BJ (cell line): Measurements from ENCODE around the gene BCDIN3D. TPM values are rescaled to one million over a fixed set of nuclear protein-coding genes. Genes with fewer than 3 reads are reported as not detected.
A peak's percentile ranks its signal among the peaks of the same experiment; 100 is the strongest.

Experiments used
- CTCF ChIA-PET: fragments of 350-600 bp; formaldehyde crosslinking; extraction: SDS; loops from one replicate; lab custom pipeline; 2021; ENCODE audit warnings: antibody characterized with exemption, inconsistent platforms; lab: Yijun Ruan, JAX
- POLR2A ChIA-PET: fragments of 300-600 bp; sonication (Branson Sonifier 250); formaldehyde crosslinking; extraction: SDS; loops from one replicate; lab custom pipeline; 2021; ENCODE audit warnings: antibody characterized with exemption; lab: Charles Lee
- DNase-seq: peaks from one replicate; pipeline ENCODE4 v3.0.0-alpha.2; 2011; ENCODE audit warnings: low read depth
- H3K27me3 ChIP-seq: 2 replicates; pipeline ENCODE4 v1.6.0; 2011; ENCODE audit warnings: low read length; ENCODE audit not compliant: control insufficient read depth, insufficient read depth
- H3K36me3 ChIP-seq: 2 replicates; pipeline ENCODE4 v1.5.1; 2011; ENCODE audit warnings: low read length; ENCODE audit not compliant: control insufficient read depth, insufficient read depth
- H3K4me3 ChIP-seq: 2 replicates; pipeline ENCODE4 v1.5.1; 2011; ENCODE audit warnings: low read depth, mild to moderate bottlenecking, control low read depth, low read length
- polyA plus RNA-seq: library from polyadenylated mRNA; depleted of rRNA; stranded (reverse); fragments of >200 nt; gene quantifications from 2 replicates; pipeline ENCODE4 v1.2.3, GENCODE V29; 2011
- TF ChIP-seq, protein P1 (sequence below): IDR thresholded peaks from 2 replicates; pipeline ENCODE4 v1.5.1; 2011; ENCODE audit warnings: low read depth, mild to moderate bottlenecking, control low read depth, inconsistent platforms, low read length, moderate library complexity; ENCODE audit not compliant: insufficient read depth

The BCDIN3D gene
- polyA plus RNA-seq, 1 experiment = 2.6 TPM

DNA sequence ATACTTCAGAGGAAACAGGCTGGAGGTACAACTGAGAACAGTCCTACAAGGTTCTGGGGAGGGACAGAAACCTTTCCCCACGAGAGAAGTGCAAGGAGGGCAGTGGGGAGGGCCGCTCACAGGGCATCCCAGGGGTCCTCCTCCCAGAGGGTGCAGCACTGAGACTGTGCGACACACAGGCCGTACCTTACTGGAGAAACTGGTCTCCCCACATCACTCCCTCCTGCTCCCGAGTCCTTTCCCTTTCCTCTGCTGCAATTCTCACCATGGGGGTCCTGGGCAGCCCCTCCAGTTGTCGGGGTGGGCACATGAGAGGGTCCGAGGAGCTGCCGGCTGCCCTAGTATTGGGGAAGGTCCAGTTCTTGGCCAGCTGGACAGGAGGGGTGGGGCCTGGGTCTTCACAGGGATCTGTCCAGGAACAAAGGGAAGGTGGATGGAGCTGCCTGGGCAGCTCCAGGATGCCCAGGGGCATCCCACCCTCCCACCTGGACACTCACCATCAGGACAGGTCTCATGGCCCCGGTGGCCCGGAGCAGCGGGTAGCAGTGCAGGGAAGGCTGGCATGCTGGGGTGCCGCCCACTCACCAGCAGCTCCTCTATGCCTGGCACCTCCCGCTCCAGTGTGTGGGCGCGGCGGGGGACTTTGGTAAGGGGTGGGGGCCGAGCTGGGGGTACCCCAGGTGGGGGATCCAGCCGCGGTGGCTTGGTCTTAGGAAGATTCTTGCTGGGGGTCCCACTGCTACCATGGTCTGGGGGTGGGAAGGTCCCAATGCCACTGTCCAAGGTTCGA, 50.5 kb downstream of the BCDIN3D start:
- ChIA-PET POLR2A (interaction anchor here (0.6 kb wide), 1 partner anchor 1535 kb away, joined by 3 read pairs; no protein-coding TSS in a partner anchor), CTCF (interaction anchor here (1.3 kb wide), 1 partner anchor 27 kb away, joined by 4 read pairs; no protein-coding TSS in a partner anchor)
- TF ChIP-seq, protein P1, sequence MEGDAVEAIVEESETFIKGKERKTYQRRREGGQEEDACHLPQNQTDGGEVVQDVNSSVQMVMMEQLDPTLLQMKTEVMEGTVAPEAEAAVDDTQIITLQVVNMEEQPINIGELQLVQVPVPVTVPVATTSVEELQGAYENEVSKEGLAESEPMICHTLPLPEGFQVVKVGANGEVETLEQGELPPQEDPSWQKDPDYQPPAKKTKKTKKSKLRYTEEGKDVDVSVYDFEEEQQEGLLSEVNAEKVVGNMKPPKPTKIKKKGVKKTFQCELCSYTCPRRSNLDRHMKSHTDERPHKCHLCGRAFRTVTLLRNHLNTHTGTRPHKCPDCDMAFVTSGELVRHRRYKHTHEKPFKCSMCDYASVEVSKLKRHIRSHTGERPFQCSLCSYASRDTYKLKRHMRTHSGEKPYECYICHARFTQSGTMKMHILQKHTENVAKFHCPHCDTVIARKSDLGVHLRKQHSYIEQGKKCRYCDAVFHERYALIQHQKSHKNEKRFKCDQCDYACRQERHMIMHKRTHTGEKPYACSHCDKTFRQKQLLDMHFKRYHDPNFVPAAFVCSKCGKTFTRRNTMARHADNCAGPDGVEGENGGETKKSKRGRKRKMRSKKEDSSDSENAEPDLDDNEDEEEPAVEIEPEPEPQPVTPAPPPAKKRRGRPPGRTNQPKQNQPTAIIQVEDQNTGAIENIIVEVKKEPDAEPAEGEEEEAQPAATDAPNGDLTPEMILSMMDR = no peak
- peaks cover 34% of the 10 kb centered on the region for H3K36me3 ChIP-seq
- no peak overlapping the region for H3K4me3 ChIP-seq
- DNase-seq = no peak
- H3K27me3 ChIP-seq = no peaks in the 10 kb centered on the region

DNA sequence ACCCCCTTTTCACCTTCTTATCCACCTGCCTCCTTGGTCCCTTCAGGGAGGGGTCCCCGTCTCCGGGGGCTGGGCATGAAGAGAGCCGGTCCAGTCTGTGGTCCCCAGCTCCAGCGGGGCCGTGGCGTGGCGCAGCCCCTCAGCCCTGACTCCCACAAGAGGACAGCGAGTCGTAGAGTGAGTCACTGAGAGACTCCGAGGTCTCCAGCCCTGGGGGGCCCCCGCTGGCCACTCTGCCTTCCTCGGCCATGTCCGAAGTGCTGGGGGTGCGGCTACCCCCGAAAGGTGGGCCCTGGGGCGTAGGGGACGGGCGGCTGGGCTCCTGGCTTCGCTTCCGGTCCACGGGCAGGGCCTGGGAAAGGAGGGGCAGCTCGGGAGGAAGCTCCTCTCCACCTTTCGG, 51.2 kb downstream of the BCDIN3D start:
- H3K27me3 ChIP-seq = no peaks in the 10 kb centered on the region
- ChIA-PET POLR2A (no interaction called here), CTCF (interaction anchor here (1.3 kb wide), 1 partner anchor 28 kb away, joined by 4 read pairs; no protein-coding TSS in a partner anchor)
- DNase-seq = no peak
- TF ChIP-seq, protein P1 = no peak
- H3K4me3 ChIP-seq = no peak overlapping the region
- H3K36me3 ChIP-seq = peaks cover 32% of the 10 kb centered on the region

DNA sequence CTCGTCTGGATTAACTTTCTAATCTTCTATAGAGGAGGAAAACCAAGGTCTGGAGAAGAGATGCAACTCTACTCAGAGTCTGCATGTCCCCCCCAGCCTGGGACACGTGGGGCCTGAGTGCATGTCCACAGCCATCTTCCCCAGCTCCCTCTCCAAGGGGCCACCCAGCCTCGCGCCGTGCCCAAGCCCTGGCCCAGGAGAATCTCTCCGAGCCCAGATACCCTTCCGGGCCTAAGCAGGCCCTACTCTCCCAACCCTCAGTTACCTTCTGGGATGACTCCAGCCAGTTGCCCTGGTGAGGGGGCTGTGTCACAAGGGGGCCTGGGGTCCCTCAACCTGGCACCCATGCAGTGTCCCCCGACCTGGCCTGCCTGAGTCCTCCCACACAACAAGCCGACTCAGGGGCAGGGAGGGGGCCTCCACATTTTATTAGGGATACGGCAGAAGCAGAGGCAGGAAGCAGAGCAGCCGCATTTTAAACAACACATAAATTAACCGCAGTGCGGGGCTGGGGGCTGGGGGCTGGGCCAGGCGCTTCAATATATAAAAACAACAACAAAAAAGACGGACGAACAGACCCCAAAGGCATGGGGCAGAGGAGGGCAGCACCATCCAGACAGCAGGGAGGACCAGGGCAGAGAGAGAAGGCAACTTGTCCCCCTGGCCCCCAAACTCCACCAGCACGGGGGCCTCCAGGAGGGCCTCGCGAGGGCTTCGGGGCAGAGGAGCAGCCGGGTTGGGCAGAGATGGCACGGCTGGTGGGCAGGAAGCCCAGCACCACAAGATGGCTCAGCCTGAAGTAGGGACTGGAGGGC, 52.0 kb downstream of the BCDIN3D start:
- Histone ChIP-seq H3K27me3 (no peaks in the 10 kb centered on the region), H3K4me3 (no peak overlapping the region), H3K36me3 (peaks cover 28% of the 10 kb centered on the region)
- no peak for DNase-seq
- POLR2A ChIA-PET = no interaction called here
- CTCF ChIA-PET = interaction anchor here (1.3 kb wide), 1 partner anchor 29 kb away, joined by 4 read pairs; no protein-coding TSS in a partner anchor
- TF ChIP-seq, protein P1 = no peak

DNA sequence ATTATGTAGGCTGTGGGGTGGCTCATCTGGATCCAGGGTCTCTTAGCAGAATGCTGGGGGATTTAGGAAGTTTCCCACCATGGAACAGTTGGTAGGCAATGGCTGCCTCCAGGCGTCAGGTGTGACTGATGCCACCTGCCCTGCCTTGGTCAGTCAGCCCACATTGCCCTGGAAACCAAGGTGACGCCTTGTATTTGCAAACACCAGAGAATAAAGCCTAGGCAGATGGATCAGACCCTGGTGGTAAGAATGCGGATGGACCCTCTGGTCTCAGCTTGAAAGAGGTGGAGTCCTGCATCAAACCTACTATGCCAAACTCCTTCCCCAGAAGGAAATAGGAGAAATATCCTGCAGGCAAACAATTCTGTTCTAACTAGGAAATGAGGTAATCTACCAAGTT, 52.9 kb downstream of the BCDIN3D start:
- POLR2A ChIA-PET = no interaction called here
- H3K27me3 ChIP-seq = no peaks in the 10 kb centered on the region
- TF ChIP-seq, protein P1 = 0 out of 2 replicates have a peak, but pooled peaks have one; percentile 12
- H3K36me3 ChIP-seq = peaks cover 23% of the 10 kb centered on the region
- no peak for DNase-seq
- no peak overlapping the region for H3K4me3 ChIP-seq
- CTCF ChIA-PET = no interaction called here

DNA sequence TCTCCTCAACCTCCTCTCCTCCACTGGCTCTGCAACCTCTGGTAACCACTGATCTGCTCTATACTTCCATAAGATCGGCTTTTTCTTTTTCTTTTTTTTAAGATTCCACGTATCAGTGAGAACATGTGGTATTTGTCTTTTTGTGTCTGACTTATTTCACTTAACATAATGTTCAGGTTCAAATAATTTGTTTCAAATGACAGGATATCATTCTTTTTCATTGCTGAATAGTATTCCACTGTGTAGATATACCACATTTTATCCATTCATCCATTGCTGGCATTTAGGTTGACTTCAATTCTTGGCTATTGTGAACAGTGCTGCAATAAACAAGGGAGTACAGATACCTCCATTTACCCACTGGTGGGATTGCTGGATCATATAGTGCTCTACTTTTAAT, 55.2 kb downstream of the BCDIN3D start:
- no peak for DNase-seq
- ChIA-PET POLR2A (no interaction called here), CTCF (no interaction called here)
- peaks cover 14% of the 10 kb centered on the region for H3K36me3 ChIP-seq
- H3K27me3 ChIP-seq = no peaks in the 10 kb centered on the region
- no peak overlapping the region for H3K4me3 ChIP-seq
- TF ChIP-seq, protein P1 = no peak
